Brain microvascular endothelial cell (primary cell): ENCODE results near the gene SETD1A.

Source experiments
- DNase-seq: peaks from one replicate; pipeline ENCODE4 v3.0.0-alpha.2; 2020
- H3K27ac ChIP-seq: fragments of 250-450 bp; sonication (Bioruptor Pico); 2 replicates; pipeline ENCODE4 v1.5.1; 2020; ENCODE audit warnings: mild to moderate bottlenecking, moderate library complexity
- H3K27me3 ChIP-seq: fragments of 250-450 bp; sonication (Bioruptor Pico); replicated peaks from 2 replicates; pipeline ENCODE4 v1.5.1; 2020; ENCODE audit warnings: mild to moderate bottlenecking
- H3K36me3 ChIP-seq: fragments of 250-450 bp; sonication (Bioruptor Pico); replicated peaks from 2 replicates; pipeline ENCODE4 v1.5.1; 2020; ENCODE audit warnings: mild to moderate bottlenecking
- H3K4me3 ChIP-seq: 2 replicates; pipeline ENCODE4 v1.5.1; 2011; ENCODE audit warnings: low read depth, mild to moderate bottlenecking, control low read depth, low read length, moderate library complexity
- in situ Hi-C: cut with HindIII; loops from 2 replicates; pipeline ENCODE4 v1.10.0; 2017; ENCODE audit warnings: low sequenced_read_pairs, low pct_ligation_motif_present
- TF ChIP-seq, protein P1 (sequence below): IDR thresholded peaks from 2 replicates; pipeline ENCODE4 v1.5.1; 2011; ENCODE audit warnings: low read depth, mild to moderate bottlenecking, moderate library complexity, low read length, control low read depth, inconsistent platforms; ENCODE audit errors: missing control alignments

Gene SETD1A

DNA sequence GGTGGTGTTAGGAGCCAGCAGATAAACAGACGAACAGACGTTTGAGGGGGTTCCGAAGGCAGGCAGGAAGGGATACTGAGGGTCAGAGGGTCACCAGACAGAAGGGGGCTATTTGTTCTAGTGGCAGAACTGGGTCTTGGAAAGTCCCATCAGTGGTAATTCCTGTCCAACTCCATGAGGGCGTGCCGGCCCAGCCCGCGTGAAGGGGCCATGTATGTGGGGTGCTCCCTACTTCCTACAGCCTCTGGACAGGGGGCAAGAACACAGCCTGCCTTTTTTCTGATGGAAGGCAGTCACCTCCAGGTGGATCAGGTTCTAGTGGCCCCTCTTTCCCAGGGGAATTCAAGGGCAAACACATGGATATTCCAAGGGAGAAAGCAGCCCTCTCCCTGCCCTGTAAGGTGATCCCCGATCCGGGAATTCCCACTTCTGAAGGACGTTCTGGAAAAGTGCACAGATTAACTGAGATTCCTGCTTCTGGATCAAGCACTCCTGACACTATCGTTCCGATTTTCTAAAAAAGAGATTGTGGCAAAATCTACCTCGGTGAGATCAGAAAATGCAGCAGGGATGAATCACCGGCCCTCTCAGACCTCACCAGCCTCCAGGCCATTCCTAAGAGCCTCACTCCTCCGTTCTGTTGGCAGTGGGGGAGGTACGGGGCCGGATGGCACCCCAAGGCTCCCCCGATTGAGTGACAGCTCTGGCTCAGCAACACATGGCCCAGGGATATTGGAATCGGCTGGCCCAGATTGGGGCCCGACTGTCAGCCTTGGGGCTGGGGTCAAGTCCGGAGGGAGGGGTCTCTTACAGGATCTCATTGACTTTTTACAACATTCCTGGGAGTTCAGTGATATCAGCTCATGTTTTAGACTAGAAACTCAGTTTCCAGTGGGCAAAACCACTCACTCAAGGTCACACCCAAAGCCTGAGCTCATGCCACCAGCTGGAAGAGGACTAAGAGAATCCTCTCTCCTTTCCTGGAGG is 40.5 kb downstream of the SETD1A start:
- Histone ChIP-seq H3K27ac (peak overlapping the region; percentile 66), H3K36me3 (no peaks in the 10 kb centered on the region), H3K27me3 (no peaks in the 10 kb centered on the region), H3K4me3 (peak overlapping the region; percentile 58)
- TF ChIP-seq, protein P1, sequence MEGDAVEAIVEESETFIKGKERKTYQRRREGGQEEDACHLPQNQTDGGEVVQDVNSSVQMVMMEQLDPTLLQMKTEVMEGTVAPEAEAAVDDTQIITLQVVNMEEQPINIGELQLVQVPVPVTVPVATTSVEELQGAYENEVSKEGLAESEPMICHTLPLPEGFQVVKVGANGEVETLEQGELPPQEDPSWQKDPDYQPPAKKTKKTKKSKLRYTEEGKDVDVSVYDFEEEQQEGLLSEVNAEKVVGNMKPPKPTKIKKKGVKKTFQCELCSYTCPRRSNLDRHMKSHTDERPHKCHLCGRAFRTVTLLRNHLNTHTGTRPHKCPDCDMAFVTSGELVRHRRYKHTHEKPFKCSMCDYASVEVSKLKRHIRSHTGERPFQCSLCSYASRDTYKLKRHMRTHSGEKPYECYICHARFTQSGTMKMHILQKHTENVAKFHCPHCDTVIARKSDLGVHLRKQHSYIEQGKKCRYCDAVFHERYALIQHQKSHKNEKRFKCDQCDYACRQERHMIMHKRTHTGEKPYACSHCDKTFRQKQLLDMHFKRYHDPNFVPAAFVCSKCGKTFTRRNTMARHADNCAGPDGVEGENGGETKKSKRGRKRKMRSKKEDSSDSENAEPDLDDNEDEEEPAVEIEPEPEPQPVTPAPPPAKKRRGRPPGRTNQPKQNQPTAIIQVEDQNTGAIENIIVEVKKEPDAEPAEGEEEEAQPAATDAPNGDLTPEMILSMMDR: no peak
- peak; percentile 75 for DNase-seq
- in situ Hi-C loops: no loop called here

DNA sequence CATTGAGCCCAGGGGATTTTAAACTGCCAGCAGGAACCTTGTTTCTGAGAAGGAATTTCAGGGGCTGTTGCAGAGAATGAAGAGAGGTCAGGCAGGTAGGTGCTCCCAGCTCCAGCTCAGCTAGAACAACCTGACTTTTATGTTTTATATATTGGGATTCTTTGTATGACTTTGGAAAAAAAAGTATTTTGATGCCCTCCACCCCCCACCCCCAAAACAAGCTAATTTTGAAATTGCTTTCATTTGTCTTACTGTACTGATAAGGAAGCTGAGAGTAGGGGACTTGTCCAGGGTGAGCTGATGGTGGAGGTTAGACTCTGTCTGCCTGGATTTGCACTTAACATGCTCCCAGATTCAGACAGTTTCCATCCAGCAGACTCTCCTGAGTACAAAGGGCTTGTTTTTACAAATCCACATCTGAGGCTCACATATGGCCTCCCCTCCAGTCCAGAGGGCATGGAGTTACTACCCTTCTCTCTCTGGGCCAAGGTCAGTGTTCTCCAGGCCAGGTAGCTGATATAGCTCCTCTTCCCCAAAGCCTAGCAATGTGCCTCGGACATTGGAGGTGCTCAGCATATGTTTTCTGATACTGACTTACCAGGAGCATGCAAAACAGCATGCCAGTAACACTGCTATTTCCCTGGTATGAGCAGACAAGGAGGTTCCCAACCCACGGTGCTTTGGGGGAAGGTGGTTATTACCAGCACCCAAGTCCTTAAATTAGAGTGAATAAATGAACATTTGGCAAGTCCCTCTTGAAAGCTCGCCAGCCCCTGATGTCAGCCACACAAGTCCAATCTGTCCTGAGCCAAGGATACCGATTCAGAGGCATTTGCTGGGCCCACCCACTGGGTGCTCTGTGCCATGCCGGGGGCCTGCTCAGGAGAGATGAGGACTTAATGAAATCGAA is 41.6 kb downstream of the SETD1A start:
- H3K27ac ChIP-seq: no peak overlapping the region
- no peak for DNase-seq
- H3K4me3 ChIP-seq: no peak overlapping the region
- in situ Hi-C loops: no loop called here
- TF ChIP-seq, protein P1: no peak
- no peaks in the 10 kb centered on the region for H3K27me3 ChIP-seq
- H3K36me3 ChIP-seq: no peaks in the 10 kb centered on the region

DNA sequence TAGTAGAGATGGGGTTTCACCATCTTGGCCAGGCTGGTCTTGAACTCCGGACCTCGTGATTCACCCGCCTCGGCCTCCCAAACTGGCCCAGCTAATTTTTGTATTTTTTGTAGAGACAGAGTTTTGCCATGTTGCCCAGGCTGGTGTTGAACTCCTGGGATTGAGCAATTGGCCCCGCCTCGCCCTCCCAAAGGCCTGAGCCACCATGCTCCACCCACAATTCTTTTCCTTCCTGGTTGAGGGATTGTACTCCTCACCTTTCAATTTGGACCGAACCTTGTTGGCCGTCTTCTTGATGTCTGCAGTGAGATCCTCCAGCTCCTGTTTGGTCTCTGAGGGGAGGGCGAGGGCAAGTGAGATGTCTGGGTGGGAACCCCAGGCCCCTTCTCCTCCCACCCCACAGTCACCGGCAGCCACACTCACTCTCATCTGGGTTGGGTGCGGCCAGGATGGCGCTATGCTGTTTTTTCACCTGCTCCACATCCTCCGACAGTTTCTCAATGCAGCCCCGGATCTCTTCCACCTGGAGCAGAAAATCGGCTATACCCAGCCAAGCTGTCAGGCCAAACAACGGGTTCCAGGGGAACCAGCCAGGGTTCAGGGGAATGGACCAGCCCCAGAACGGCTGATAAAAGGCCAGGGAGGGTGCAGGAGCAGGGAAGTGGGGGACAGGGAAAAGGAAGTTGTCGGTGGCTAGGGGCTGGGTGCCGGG is 43.3 kb downstream of the SETD1A start:
- DNase-seq: no peak
- Histone ChIP-seq H3K27me3 (no peaks in the 10 kb centered on the region), H3K36me3 (no peaks in the 10 kb centered on the region), H3K4me3 (no peak overlapping the region), H3K27ac (no peak overlapping the region)
- TF ChIP-seq, protein P1: no peak
- in situ Hi-C loops: no loop called here

DNA sequence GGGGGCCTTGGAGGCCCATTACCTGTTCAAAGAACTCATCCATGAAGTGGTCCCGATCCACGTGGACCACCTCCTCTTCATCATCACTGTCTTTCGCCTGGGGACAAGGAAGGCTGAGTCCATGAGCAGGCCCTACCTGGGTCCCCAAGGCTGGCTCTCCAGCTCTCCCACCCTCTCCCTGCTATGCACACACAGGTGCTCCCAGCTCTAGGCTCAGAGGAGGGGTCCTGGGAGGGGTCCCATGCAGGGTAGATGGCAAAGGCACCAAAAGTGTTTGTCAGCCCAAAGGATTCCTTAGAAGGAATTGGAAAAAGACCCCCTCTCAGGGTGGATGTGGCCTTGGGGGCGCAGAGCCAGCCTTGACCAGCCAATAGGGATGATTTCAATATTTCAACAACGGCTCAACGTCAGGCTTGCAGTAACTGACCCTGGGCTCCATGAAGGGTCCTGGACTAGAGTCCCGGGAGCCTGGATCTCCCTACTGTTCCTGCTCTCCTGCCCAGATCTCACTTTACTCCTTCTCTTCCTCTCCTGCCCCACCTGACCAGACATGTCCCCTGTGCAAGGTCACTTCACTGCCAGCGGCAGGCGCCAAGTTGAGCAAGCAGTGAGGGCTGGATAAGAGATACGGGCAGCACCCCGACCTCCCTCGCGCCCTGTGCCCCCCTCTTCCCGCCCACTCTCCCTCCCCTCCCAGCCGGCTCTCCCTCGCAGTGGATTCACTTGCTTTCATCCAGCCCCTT is 44.1 kb downstream of the SETD1A start:
- TF ChIP-seq, protein P1: no peak
- DNase-seq: no peak
- Histone ChIP-seq H3K4me3 (no peak overlapping the region), H3K36me3 (no peaks in the 10 kb centered on the region), H3K27me3 (no peaks in the 10 kb centered on the region), H3K27ac (no peak overlapping the region)
- in situ Hi-C loops: no loop called here

DNA sequence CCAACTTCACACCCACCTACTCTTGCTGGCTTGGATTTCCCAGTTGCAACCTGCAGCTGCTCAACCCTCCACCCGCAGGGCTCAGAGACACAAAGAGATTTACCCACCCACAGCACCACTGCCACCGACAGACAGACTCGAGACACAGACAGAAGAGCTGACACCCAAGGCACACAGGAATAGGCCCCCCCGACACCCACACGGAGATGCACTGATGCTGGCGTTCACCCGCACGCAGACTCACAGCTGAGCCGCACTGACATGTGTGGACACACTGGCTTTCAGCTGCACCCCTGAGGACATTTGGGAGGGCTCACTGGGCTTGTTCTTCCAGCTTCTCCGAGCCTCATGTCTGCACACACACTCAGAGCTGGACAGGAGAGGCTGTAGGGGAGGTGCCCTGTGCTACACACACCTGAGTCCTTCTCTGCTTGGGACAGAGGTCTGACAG is 44.7 kb downstream of the SETD1A start:
- Histone ChIP-seq H3K36me3 (no peaks in the 10 kb centered on the region), H3K27me3 (no peaks in the 10 kb centered on the region), H3K27ac (no peak overlapping the region), H3K4me3 (no peak overlapping the region)
- DNase-seq: no peak
- TF ChIP-seq, protein P1: no peak
- in situ Hi-C loops: no loop called here
